ENCODE measurements around the gene TRPC4.

DNA sequence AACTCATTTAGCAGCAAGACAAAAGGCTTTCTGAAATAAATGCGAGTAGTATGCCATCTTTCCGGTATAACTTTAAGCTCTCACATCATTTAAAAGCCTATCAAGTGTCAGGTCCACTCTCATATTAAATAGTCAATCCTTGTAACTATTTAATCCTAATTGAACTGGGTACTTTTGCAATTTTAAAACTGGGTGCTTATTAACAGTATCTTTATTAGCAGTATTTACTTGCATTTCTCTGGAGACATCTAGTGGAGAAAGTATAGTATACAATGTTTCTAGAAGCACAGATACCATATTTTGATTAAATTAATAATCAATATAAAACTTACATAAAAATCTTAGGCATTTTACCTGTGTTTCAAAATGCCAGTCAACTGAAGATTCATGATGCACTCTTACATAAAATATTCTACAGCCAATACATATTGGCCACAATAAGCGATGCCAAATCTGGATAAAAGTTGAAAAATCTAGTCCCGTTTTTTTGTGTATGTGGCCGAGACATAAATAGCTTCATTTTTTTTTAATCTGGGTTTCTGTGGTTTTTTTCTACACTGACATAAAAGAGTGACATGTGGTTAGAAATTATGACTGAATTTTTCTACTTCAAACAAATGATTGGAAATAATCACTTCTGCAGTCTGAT, 266.7 kb downstream of the TRPC4 start:
- TF ChIP-seq, protein P1, sequence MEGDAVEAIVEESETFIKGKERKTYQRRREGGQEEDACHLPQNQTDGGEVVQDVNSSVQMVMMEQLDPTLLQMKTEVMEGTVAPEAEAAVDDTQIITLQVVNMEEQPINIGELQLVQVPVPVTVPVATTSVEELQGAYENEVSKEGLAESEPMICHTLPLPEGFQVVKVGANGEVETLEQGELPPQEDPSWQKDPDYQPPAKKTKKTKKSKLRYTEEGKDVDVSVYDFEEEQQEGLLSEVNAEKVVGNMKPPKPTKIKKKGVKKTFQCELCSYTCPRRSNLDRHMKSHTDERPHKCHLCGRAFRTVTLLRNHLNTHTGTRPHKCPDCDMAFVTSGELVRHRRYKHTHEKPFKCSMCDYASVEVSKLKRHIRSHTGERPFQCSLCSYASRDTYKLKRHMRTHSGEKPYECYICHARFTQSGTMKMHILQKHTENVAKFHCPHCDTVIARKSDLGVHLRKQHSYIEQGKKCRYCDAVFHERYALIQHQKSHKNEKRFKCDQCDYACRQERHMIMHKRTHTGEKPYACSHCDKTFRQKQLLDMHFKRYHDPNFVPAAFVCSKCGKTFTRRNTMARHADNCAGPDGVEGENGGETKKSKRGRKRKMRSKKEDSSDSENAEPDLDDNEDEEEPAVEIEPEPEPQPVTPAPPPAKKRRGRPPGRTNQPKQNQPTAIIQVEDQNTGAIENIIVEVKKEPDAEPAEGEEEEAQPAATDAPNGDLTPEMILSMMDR (IDR thresholded peaks at IDR 0.05), result peak in 5 of 6 experiments; percentile 13 to 58 (median 31)
- no peak for TF ChIP-seq POLR2A (IDR thresholded peaks at IDR 0.05)

All from adrenal gland (tissue), 5 donors.